Uterus (tissue), 4 donors: ENCODE data around the gene TFF3. TPM values are rescaled to one million over a fixed set of nuclear protein-coding genes. Genes with fewer than 3 reads are reported as not detected.

Experiments used
- DNase-seq, 2 donors: peaks; one replicate each; pipeline ENCODE4 v3.0.0-alpha.2; 2019 to 2020
- H3K27ac ChIP-seq, 2 donors: fragments of 200-600 bp; sonication (generic); 1 replicate in 1 of 2; 2 replicates in 1 of 2; pipeline ENCODE4 v1.5.1; 2016 to 2018
- H3K27me3 ChIP-seq, 2 donors: fragments of 200-600 bp; sonication (generic); one replicate each; pipeline ENCODE4 v1.5.1; 2018 to 2019; ENCODE audit warnings: control low read depth in 1 of 2
- H3K36me3 ChIP-seq, 2 donors: fragments of 200-600 bp; sonication (generic); one replicate each; pipeline ENCODE4 v1.5.1; 2019; ENCODE audit warnings: control low read depth in 1 of 2
- H3K4me1 ChIP-seq, 2 donors: fragments of 200-600 bp; sonication (generic); one replicate each; pipeline ENCODE4 v1.5.1; 2018 to 2019; ENCODE audit warnings: control low read depth in 1 of 2
- H3K4me3 ChIP-seq, 2 donors: fragments of 200-600 bp; sonication (generic); 1 replicate in 1 of 2; 2 replicates in 1 of 2; pipeline ENCODE4 v1.5.1; 2018 to 2019; ENCODE audit warnings: mild to moderate bottlenecking in 1 of 2
- H3K9me3 ChIP-seq, 2 donors: fragments of 200-600 bp; sonication (generic); one replicate each; pipeline ENCODE4 v1.5.1; 2019; ENCODE audit warnings: control low read depth in 1 of 2
- CTCF ChIP-seq, 4 experiments: fragments of 200-600 bp in 2 of 4; fragments of 450-650 bp in 2 of 4; sonication (generic) in 2 of 4; IDR thresholded peaks; one replicate each; pipeline ENCODE4 v1.5.1; 2016 to 2019; ENCODE audit warnings: antibody characterized with exemption in 4 of 4, mild to moderate bottlenecking in 2 of 4, moderate library complexity in 1 of 4
- POLR2A ChIP-seq, 2 donors: fragments of 450-650 bp; IDR thresholded peaks; one replicate each; pipeline ENCODE4 v1.6.1; 2016; ENCODE audit warnings: antibody characterized with exemption in 2 of 2, mild to moderate bottlenecking in 1 of 2, moderate library complexity in 1 of 2
- intact Hi-C: fragments of 100-400 bp; cut with DNase I; formaldehyde crosslinking; loops from one replicate; pipeline ENCODE4 v1.15.1; 2023; ENCODE audit warnings: low total_unique reads
- total RNA-seq, 4 donors: library from RNA; depleted of rRNA in 3 of 4; stranded (reverse); fragments of >200 nt in 3 of 4; gene quantifications; one replicate each; pipeline versions ENCODE4 v1.1.0 to v1.2.4, GENCODE V29; 2014 to 2023
- donor health status: DM: yes; HTN: yes; CAD: no.

The TFF3 gene
- total RNA-seq, 4 donors from 2014 or later, result 1.4 to 49.7 (median 24.2) TPM

- Histone ChIP-seq H3K27me3 (no peaks in the 10 kb centered on the region), H3K4me1 (no peaks in the 10 kb centered on the region), H3K4me3 (no peak overlapping the region), H3K27ac (no peak overlapping the region), H3K36me3 (no peaks in the 10 kb centered on the region), H3K9me3 (no peaks in the 10 kb centered on the region)
- DNase-seq, result no peak
- intact Hi-C loops, result no loop called here
- no peak for TF ChIP-seq POLR2A (IDR thresholded peaks at IDR 0.05)
- TF ChIP-seq CTCF (IDR thresholded peaks at IDR 0.05), result no peak
Measured at GRCh38 chr21:42282715-42283114, 32.5 kb downstream of the TFF3 start.

GRCh38 chr21:42282021-42282420 lies 33.2 kb downstream of the TFF3 start:
- no peak for TF ChIP-seq POLR2A (IDR thresholded peaks at IDR 0.05)
- no peak for TF ChIP-seq CTCF (IDR thresholded peaks at IDR 0.05)
- Histone ChIP-seq H3K9me3 (no peaks in the 10 kb centered on the region), H3K36me3 (no peaks in the 10 kb centered on the region), H3K4me3 (no peak overlapping the region), H3K27ac (no peak overlapping the region), H3K4me1 (no peaks in the 10 kb centered on the region), H3K27me3 (no peaks in the 10 kb centered on the region)
- no peak for DNase-seq
- intact Hi-C loops, result no loop called here

- DNase-seq, result no peak
- intact Hi-C loops, result no loop called here
- no peak overlapping the region for H3K4me3 ChIP-seq
- no peaks in the 10 kb centered on the region for H3K27me3 ChIP-seq
- TF ChIP-seq CTCF (IDR thresholded peaks at IDR 0.05) (no peak), POLR2A (IDR thresholded peaks at IDR 0.05) (no peak)
- no peak overlapping the region for H3K27ac ChIP-seq
- H3K36me3 ChIP-seq, result no peaks in the 10 kb centered on the region
- no peaks in the 10 kb centered on the region for H3K4me1 ChIP-seq
- no peaks in the 10 kb centered on the region for H3K9me3 ChIP-seq
Measured at GRCh38 chr21:42281181-42281680, 34.0 kb downstream of the TFF3 start.

- TF ChIP-seq CTCF (IDR thresholded peaks at IDR 0.05) (no peak), POLR2A (IDR thresholded peaks at IDR 0.05) (no peak)
- no peak overlapping the region for H3K4me3 ChIP-seq
- H3K36me3 ChIP-seq, result no peaks in the 10 kb centered on the region
- no peaks in the 10 kb centered on the region for H3K9me3 ChIP-seq
- no peaks in the 10 kb centered on the region for H3K4me1 ChIP-seq
- no peaks in the 10 kb centered on the region for H3K27me3 ChIP-seq
- intact Hi-C loops, result no loop called here
- DNase-seq, result no peak
- H3K27ac ChIP-seq, result no peak overlapping the region
Measured at GRCh38 chr21:42280356-42281180, 34.6 kb downstream of the TFF3 start.

- H3K9me3 ChIP-seq, result no peaks in the 10 kb centered on the region
- TF ChIP-seq POLR2A (IDR thresholded peaks at IDR 0.05) (no peak), CTCF (IDR thresholded peaks at IDR 0.05) (no peak)
- no peak overlapping the region for H3K27ac ChIP-seq
- no peak for DNase-seq
- no peak overlapping the region for H3K4me3 ChIP-seq
- H3K27me3 ChIP-seq, result no peaks in the 10 kb centered on the region
- H3K4me1 ChIP-seq, result no peaks in the 10 kb centered on the region
- intact Hi-C loops, result no loop called here
- no peaks in the 10 kb centered on the region for H3K36me3 ChIP-seq
Measured at GRCh38 chr21:42279888-42280287, 35.3 kb downstream of the TFF3 start.
